ENCODE measurements around the gene SLC35A5. TPM values are rescaled to one million over a fixed set of nuclear protein-coding genes. Genes with fewer than 3 reads are reported as not detected.
"Not testable (repeated sequence)": the region's sequence is repeated elsewhere in the genome, so short reads cannot be mapped to it uniquely, and the experiment has no call there.

Gene SLC35A5
- total RNA-seq, 1 donor: 73.5 TPM

DNA sequence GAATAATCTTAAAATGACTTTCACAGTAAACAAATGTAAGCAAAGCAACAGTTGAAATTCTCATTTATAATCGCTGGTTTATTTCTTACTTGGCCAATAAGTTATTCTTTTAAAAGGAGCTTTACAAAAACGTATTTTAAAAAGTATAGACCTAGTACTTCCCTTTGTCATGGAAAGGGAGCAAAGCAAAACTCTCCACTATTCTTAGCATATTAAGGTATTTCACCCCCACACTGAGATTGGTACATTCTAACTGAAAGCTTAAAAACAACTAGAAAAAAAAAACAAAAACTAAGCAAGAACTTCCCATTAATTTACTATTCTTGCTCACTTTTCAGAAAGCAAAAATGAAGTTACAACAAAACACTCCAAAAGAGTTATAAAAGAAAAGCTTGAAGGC is 1.5 kb upstream of the SLC35A5 start:
- DNase-seq (ENCODE audit: low read depth): peak; percentile 28
- no peak for TF ChIP-seq CTCF (IDR thresholded peaks at IDR 0.05; ENCODE audit: insufficient read depth, low read length)
- H3K4me3 ChIP-seq (ENCODE audit: low read depth, low read length): peak overlapping the region; percentile 99

- DNase-seq (ENCODE audit: low read depth): peak; percentile 85
- no peak for TF ChIP-seq CTCF (IDR thresholded peaks at IDR 0.05; ENCODE audit: insufficient read depth, low read length)
- peak overlapping the region; percentile 99 for H3K4me3 ChIP-seq (ENCODE audit: low read depth, low read length)
Observed at GRCh38 chr3:112560721-112561483, 943 bp upstream of the SLC35A5 start.

- H3K4me3 ChIP-seq (ENCODE audit: low read depth, low read length): peak overlapping the region; percentile 99
- no peak for DNase-seq (ENCODE audit: low read depth)
- no peak for TF ChIP-seq CTCF (IDR thresholded peaks at IDR 0.05; ENCODE audit: insufficient read depth, low read length)
Observed at GRCh38 chr3:112561484-112561733, 436 bp upstream of the SLC35A5 start.

DNA sequence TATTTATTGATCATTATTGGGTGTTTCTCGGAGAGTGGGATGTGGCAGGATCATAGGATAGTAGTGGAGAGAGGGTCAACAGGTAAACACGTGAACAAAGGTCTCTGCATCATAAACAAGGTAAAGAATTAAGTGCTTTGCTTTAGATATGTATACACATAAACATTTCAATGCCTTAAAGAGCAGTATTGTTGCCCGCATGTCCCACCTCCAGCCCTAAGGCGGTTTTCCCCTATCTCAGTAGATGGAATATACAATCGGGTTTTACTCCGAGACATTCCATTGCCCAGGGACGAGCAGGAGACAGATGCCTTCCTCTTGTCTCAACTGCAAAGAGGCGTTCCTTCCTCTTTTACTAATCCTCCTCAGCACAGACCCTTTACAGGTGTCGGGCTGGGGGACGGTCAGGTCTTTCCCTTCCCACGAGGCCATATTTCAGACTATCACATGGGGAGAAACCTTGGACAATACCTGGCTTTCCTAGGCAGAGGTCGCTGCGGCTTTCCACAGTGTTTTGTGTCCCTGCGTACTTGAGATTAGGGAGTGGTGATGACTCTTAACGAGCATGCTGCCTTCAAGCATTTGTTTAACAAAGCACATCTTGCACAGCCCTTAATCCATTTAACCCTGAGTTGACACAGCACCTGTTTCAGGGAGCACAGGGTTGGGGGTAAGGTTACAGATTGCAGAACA is 2.5 kb downstream of the SLC35A5 start:
- DNase-seq (ENCODE audit: low read depth); H3K4me3 ChIP-seq (ENCODE audit: low read depth, low read length): not testable (repeated sequence)

- DNase-seq (ENCODE audit: low read depth): no peak
- no peak overlapping the region for H3K4me3 ChIP-seq (ENCODE audit: low read depth, low read length)
- TF ChIP-seq CTCF (IDR thresholded peaks at IDR 0.05; ENCODE audit: insufficient read depth, low read length): no peak
Observed at GRCh38 chr3:112564940-112565305, 3.1 kb downstream of the SLC35A5 start.

DNA sequence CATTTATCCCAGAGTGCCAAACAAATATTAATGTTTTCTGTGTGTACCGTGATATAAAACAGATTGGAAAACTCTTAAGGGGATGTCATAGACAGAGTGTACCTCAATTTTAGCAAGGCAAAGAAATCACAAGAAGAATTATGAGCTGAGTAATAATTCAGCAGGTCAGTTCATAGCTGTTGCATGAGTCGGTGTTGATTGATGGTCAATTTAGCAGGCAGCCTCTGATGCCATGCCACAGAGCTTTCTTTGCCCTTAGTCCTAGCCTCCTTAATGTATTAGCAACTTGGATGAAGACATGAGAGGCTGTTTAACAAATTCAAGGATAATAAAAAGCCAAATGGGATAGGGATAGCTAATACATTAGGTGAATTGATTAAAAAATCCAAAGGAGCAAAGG is 6.8 kb downstream of the SLC35A5 start:
- no peak for DNase-seq (ENCODE audit: low read depth)
- no peak for TF ChIP-seq CTCF (IDR thresholded peaks at IDR 0.05; ENCODE audit: insufficient read depth, low read length)
- H3K4me3 ChIP-seq (ENCODE audit: low read depth, low read length): no peak overlapping the region

- no peak for TF ChIP-seq CTCF (IDR thresholded peaks at IDR 0.05; ENCODE audit: insufficient read depth, low read length)
- no peak overlapping the region for H3K4me3 ChIP-seq (ENCODE audit: low read depth, low read length)
- no peak for DNase-seq (ENCODE audit: low read depth)
Observed at GRCh38 chr3:112569265-112569664, 7.4 kb downstream of the SLC35A5 start.
